Endothelial cell of umbilical vein (primary cell): ENCODE results near the gene HMGCS1. TPM values are rescaled to one million over a fixed set of nuclear protein-coding genes. Genes with fewer than 3 reads are reported as not detected.

ENCODE experiments used
- BruUV-seq: library from RNA; stranded (reverse); fragments of 400-500 nt; replicated peaks from 2 replicates; lab custom pipeline; 2021; lab: Mats Ljungman, UMichigan
- CTCF ChIA-PET: fragments of 300-600, 350-600 bp; sonication (Branson Sonifier 250); formaldehyde crosslinking; loops from one replicate; lab custom pipeline; 2021; ENCODE audit warnings: antibody characterized with exemption, inconsistent platforms; lab: Charles Lee
- POLR2A ChIA-PET: fragments of 300-600, 350-600 bp; sonication (Branson Sonifier 250); formaldehyde crosslinking; loops from one replicate; lab custom pipeline; 2021; ENCODE audit warnings: antibody characterized with exemption, inconsistent platforms; lab: Charles Lee
- DNase-seq: peaks from one replicate; pipeline ENCODE4 v3.0.0-alpha.2; 2011; ENCODE audit warnings: low read depth, low spot score
- FAIRE-seq: peaks from 2 replicates; lab custom pipeline; 2011; peaks lifted over from hg19 to GRCh38; lab: Jason Lieb, UNC
- H2AFZ ChIP-seq: 2 replicates; pipeline ENCODE4 v1.6.0; 2012; ENCODE audit warnings: low read depth, low read length, control low read depth, inconsistent platforms
- H3K27ac ChIP-seq: 2 replicates; pipeline ENCODE4 v1.5.1; 2011; ENCODE audit warnings: low read depth, mild to moderate bottlenecking, control low read depth, low read length, moderate library complexity; ENCODE audit not compliant: insufficient read depth
- H3K27me3 ChIP-seq, 2 experiments: 2 replicates each; pipeline versions ENCODE4 v1.6.0 to v1.6.1; 2011; ENCODE audit warnings: low read length in 2 of 2, mixed read lengths in 1 of 2; ENCODE audit not compliant: control insufficient read depth in 2 of 2, insufficient read depth in 2 of 2
- H3K36me3 ChIP-seq, 2 experiments: 2 replicates in 1 of 2; 3 replicates in 1 of 2; pipeline ENCODE4 v1.5.1; 2011; ENCODE audit warnings: low read length in 2 of 2, mild to moderate bottlenecking in 1 of 2, moderate library complexity in 1 of 2; ENCODE audit not compliant: control insufficient read depth in 2 of 2, insufficient read depth in 2 of 2; ENCODE audit errors: extremely low read depth in 1 of 2
- H3K4me1 ChIP-seq: 3 replicates; pipeline ENCODE4 v1.5.1; 2011; ENCODE audit warnings: mild to moderate bottlenecking, low read length; ENCODE audit not compliant: control insufficient read depth, insufficient read depth; ENCODE audit errors: extremely low read depth
- H3K4me2 ChIP-seq: 2 replicates; pipeline ENCODE4 v1.6.1; 2011; ENCODE audit warnings: low read length, control low read depth, mixed read lengths; ENCODE audit not compliant: insufficient read depth
- H3K4me3 ChIP-seq, 3 experiments: fragments of 200-600 bp in 1 of 3; sonication (generic), shearing (Covaris generic) in 1 of 3; replicated peaks in 1 of 3; 2 replicates each; pipeline ENCODE4 v1.5.1; 2011 to 2016; ENCODE audit warnings: control low read depth in 3 of 3, low read length in 3 of 3, mild to moderate bottlenecking in 2 of 3, inconsistent platforms in 1 of 3, low read depth in 1 of 3, moderate library complexity in 1 of 3; ENCODE audit not compliant: insufficient read depth in 1 of 3
- H3K79me2 ChIP-seq: 2 replicates; pipeline ENCODE4 v1.6.0; 2012; ENCODE audit warnings: low read length, inconsistent platforms; ENCODE audit not compliant: control insufficient read depth, insufficient read depth
- H3K9ac ChIP-seq: replicated peaks from 2 replicates; pipeline ENCODE3; 2011; ENCODE audit warnings: low read length, control low read depth; ENCODE audit not compliant: insufficient read depth; ENCODE audit errors: extremely low read depth
- H3K9me1 ChIP-seq: replicated peaks from 3 replicates; pipeline ENCODE4 v1.6.0; 2011; ENCODE audit warnings: mild to moderate bottlenecking, low read length; ENCODE audit not compliant: control insufficient read depth, insufficient read depth; ENCODE audit errors: extremely low read depth
- H3K9me3 ChIP-seq: replicated peaks from 2 replicates; pipeline ENCODE4 v1.5.1; 2012; ENCODE audit warnings: low read length, inconsistent platforms; ENCODE audit not compliant: control insufficient read depth, insufficient read depth
- H4K20me1 ChIP-seq: replicated peaks from 2 replicates; pipeline ENCODE3; 2011; ENCODE audit warnings: mild to moderate bottlenecking, low read length; ENCODE audit not compliant: control insufficient read depth, insufficient read depth; ENCODE audit errors: extremely low read depth
- CTCF ChIP-seq, 2 donors: IDR thresholded peaks; 1 replicate in 1 of 2; 2 replicates in 1 of 2; pipeline ENCODE4 v1.5.1; 2011; ENCODE audit warnings: low read length in 2 of 2, mild to moderate bottlenecking in 2 of 2, moderate library complexity in 2 of 2, control low read depth in 1 of 2, inconsistent platforms in 1 of 2, low read depth in 1 of 2; ENCODE audit not compliant: insufficient read depth in 1 of 2; ENCODE audit errors: extremely low read depth in 1 of 2
- EZH2 ChIP-seq: IDR thresholded peaks from 2 replicates; pipeline ENCODE4 v1.6.1; 2012; ENCODE audit warnings: borderline replicate concordance, low read depth, mild to moderate bottlenecking, moderate library complexity, low read length, inconsistent platforms; ENCODE audit not compliant: severe bottlenecking
- FOS ChIP-seq: IDR thresholded peaks from 2 replicates; pipeline ENCODE4 v1.6.1; 2011; ENCODE audit warnings: mild to moderate bottlenecking, low read length, moderate library complexity, borderline replicate concordance; ENCODE audit not compliant: insufficient read depth
- GATA2 ChIP-seq: IDR thresholded peaks from 2 replicates; pipeline ENCODE4 v1.7.0; 2011; ENCODE audit warnings: low read depth, mild to moderate bottlenecking, moderate library complexity, mixed read lengths, low read length; ENCODE audit not compliant: insufficient read length, insufficient read depth
- JUN ChIP-seq: IDR thresholded peaks from 2 replicates; pipeline ENCODE4 v1.6.1; 2011; ENCODE audit warnings: borderline replicate concordance, low read depth; ENCODE audit not compliant: insufficient read length, insufficient read depth
- MAX ChIP-seq: IDR thresholded peaks from 2 replicates; pipeline ENCODE4 v1.6.1; 2011; ENCODE audit not compliant: insufficient read depth, insufficient read length
- MYC ChIP-seq: IDR thresholded peaks from one replicate; pipeline ENCODE4 v1.6.1; 2011; ENCODE audit warnings: mild to moderate bottlenecking, low read depth, low read length
- POLR2A ChIP-seq: IDR thresholded peaks from 2 replicates; pipeline ENCODE4 v1.6.1; 2012; ENCODE audit warnings: low read depth, mild to moderate bottlenecking, control low read depth, low read length
- POLR2AphosphoS5 ChIP-seq: IDR thresholded peaks from 2 replicates; pipeline ENCODE4 v1.6.1; 2012; ENCODE audit warnings: low read depth, mild to moderate bottlenecking, control low read depth, low read length, moderate library complexity; ENCODE audit not compliant: insufficient read depth
- dilution Hi-C: fragments of 300-500 bp; cut with MboI; formaldehyde crosslinking; loops from one replicate; pipeline ENCODE4 v1.15.0; 2019; ENCODE audit warnings: low sequenced_read_pairs; ENCODE audit not compliant: extremely low pct_ligation_motif_present
- intact Hi-C: fragments of 100-400 bp; cut with micrococcal nuclease; formaldehyde crosslinking; loops from one replicate; pipeline ENCODE4 v1.10.0; 2022
- polyA plus RNA-seq, 4 experiments: library from polyadenylated mRNA; depleted of rRNA in 3 of 4; stranded (reverse) in 3 of 4; unstranded in 1 of 4; fragments of >200 nt; gene quantifications; 2 replicates each; pipeline versions ENCODE4 v1.2.1 to v1.2.3, GENCODE V29; 2011 to 2012; ENCODE audit warnings: missing spikeins in 1 of 4
- total RNA-seq: library from RNA; stranded (reverse); gene quantifications from 2 replicates; pipeline ENCODE4 v1.2.3, GENCODE V29; 2021

Gene HMGCS1
- total and polyA plus RNA-seq, 2 donors (not counting 3 experiments of a cell fraction or from before 2014, with no cell fraction given), result 43.3 to 133 TPM

GRCh38 chr5:43352131-43352530 is 38.9 kb upstream of the HMGCS1 start:
- FAIRE-seq (no peak), DNase-seq (no peak)
- Histone ChIP-seq H3K27ac (no peak overlapping the region), H3K9ac (no peak overlapping the region), H2AFZ (no peak overlapping the region), H3K4me2 (no peak overlapping the region), H3K79me2 (no peaks in the 10 kb centered on the region), H3K36me3 (no peaks in the 10 kb centered on the region), H4K20me1 (no peaks in the 10 kb centered on the region), H3K27me3 (peaks cover 0 to 4% of the 10 kb centered on the region in 2 experiments), H3K9me1 (no peaks in the 10 kb centered on the region), H3K9me3 (no peaks in the 10 kb centered on the region), H3K4me3 (no peak overlapping the region), H3K4me1 (no peaks in the 10 kb centered on the region)
- dilution Hi-C loops (no loop called here), intact Hi-C loops (no loop called here)
- ChIA-PET POLR2A (no interaction called here), CTCF (no interaction called here)
- no peak for TF ChIP-seq POLR2AphosphoS5
- BruUV-seq, result no TSS peak

- Histone ChIP-seq H3K4me3 (no peak overlapping the region), H3K27me3 (peaks cover 0 to 2% of the 10 kb centered on the region in 2 experiments), H3K36me3 (no peaks in the 10 kb centered on the region), H3K9ac (no peak overlapping the region), H3K4me2 (no peak overlapping the region), H3K4me1 (no peaks in the 10 kb centered on the region), H3K9me3 (no peaks in the 10 kb centered on the region), H3K79me2 (no peaks in the 10 kb centered on the region), H4K20me1 (no peaks in the 10 kb centered on the region), H2AFZ (no peak overlapping the region), H3K27ac (no peak overlapping the region), H3K9me1 (no peaks in the 10 kb centered on the region)
- intact Hi-C loops, result no loop called here
- FAIRE-seq (no peak), DNase-seq (no peak)
- POLR2A ChIA-PET, result no interaction called here
- CTCF ChIA-PET, result no interaction called here
- no peak for TF ChIP-seq POLR2A
- TF ChIP-seq FOS, result no peak
- TF ChIP-seq GATA2, result no peak
- TF ChIP-seq CTCF (IDR thresholded peaks at IDR 0.05; ENCODE audit: extremely low read depth in 1 of 2, insufficient read depth in 1 of 2, low read depth in 1 of 2, low read length in 2 of 2), result no peak
- no peak for TF ChIP-seq EZH2
- TF ChIP-seq MYC, result no peak
- TF ChIP-seq POLR2AphosphoS5, result no peak
- TF ChIP-seq JUN, result no peak
- no peak for TF ChIP-seq MAX
- BruUV-seq, result no TSS peak
- dilution Hi-C loops, result no loop called here
These were observed 35.7 kb upstream of the HMGCS1 start for GRCh38 chr5:43348861-43349363.
